GM21381 (cell line): Measurements from ENCODE around the gene CHRDL2.
A peak's percentile ranks its signal among the peaks of the same experiment; 100 is the strongest.

Experiments used
- ATAC-seq: cut with Tn5 transposase; IDR thresholded peaks from one replicate; pipeline ENCODE4 v1.9.1; 2021; ENCODE audit warnings: mild to moderate bottlenecking, moderate library complexity; ENCODE audit not compliant: unreplicated experiment

The CHRDL2 gene

DNA sequence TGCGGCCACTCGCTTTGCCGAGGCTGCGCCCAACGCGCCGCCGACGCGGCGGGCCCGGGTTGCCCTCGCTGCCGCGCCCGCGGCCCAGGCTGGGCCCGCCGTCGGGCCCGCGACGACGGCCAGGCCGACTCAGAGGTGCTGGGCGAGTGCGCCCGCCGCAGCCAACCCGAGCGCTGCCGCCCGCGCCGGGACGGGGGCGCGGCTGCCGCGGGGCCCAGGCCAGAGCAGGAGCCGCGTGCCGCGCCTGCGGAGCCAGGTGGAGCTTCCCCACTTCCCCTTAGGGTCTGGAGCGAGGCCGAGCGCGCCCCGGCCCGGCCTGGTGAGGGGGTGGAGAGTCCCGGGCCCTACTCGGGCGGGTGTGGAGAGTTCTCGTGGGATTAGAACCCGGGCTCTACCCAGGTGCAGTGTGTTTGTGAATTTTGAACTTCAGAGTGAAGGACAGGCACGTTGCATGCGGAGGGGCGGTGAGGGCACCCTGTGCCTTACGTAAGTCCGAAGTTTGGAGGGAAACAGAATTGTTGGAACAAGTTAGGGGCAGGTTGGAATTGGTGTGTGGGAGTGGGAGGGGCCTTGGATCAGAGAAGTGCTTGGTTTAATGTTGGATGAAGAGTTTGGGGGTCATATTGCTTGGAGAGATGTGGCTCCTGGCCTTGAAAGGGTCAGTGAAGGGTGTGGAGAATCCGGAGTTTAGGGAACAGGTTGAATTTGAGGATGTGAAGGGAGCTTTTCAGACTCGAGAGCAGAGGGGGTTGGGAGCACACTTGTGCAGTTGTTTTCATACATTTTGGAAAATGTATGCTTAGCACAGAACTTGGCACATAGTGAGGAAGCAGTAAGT, 18.1 kb upstream of the CHRDL2 start:
- ATAC-seq, result peak; percentile 54

DNA sequence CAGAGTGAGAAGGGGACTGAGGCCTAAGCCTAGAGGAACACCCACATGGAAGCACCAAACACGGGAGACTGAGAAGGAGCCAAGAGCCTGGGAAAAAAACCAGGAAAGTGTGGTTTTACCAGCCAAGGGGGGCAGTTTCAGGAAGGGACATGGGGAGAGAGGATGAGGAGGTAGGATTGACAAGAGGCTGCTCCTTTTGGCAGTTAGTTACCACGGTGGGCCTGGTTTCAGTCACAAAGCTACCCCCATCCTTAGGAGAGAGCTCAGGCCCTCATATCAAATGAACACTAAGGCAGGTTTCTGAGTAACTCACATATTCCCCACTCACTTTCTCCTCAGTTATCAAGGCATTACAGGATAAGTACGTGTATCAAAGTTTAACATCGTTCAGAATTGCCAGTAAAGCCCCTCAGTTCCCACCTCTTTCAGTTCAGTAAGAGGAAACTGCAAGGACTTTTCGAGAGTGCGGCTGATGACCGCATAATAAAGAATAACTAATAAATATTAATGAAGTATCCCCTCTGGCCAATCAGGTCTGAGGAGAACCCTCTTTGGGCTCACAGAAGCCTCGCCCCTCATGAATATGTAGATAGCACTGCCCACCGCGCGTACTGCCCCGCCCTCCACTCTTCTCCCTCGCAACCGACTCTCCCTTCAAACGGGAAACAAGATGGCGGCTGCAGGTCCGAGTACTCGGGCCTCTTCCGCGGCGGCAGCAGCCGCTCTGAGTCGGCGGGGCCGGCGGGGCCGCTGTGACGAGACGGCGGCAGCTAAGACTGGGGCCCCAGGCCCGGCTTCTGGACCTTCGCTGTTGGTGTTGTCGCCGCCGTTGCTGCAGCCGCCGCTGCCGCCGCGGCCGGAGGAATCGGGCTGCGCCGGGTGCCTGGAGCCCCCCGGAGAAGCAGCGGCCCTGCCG, 17.2 kb upstream of the CHRDL2 start, which contains the start of gene RNF169:
Gene RNF169 (plus strand): TSS at position 639 of the 916 bp plus-strand sequence. CDS start 32 bp downstream, at position 671.
- peak; percentile 96 for ATAC-seq

DNA sequence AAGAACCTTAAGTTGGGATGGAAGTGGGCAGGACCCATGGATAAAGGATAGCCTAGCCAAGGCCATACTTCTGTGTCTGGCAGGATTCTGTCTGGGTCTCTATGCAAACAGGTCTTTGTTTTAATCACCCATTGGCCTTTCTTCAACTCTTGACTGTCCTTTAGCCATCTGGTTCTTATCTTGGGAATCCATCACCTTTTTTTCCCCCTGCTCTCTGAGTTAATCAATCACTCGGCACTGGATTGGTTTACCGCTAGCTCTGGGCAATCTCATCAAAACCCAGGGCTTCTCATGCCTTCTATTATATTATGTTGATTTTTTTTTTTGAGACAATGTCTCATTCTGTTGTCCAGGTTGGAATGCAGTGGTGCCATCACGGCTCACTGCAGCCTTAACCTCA, 15.6 kb upstream of the CHRDL2 start:
- no peak for ATAC-seq

DNA sequence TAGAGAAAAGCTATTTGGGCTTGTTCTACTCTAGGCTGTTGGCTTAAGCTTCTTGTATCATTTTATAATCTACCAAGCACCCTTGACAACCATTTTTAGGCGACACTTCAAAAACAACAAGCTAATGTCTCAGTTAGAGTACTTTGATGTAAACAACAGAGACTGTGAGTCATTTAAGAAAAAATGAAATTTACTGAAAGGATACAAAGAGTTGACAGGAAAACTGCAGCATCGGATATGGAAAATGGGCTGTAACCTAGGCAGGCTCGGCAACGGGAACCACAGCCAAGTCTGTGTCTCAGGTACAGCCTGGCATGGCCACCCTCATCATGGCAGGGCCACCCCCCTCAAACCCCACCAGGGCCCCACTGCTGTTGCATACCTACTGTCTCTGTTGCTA, 13.1 kb upstream of the CHRDL2 start:
- ATAC-seq, result no peak

DNA sequence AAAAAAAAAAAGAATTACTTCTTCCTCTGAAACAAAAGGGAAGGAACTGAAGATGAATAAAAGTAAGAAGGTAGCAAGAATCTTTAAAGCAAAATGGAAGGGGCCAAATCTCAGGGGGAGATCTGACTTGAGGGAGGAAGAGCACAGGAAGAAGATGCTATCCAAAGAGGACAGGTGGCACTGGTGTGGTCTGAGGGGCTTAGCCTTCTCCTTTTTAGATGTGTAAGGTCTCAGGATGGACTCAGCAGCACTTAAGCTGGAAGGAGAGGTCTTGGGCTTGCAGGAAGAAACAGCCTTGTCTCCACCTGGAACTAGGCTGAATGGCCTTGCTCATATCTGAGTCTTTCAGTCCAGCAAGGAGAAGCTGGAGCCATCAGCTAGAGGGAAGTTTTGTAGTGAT, 12.4 kb upstream of the CHRDL2 start:
- no peak for ATAC-seq

DNA sequence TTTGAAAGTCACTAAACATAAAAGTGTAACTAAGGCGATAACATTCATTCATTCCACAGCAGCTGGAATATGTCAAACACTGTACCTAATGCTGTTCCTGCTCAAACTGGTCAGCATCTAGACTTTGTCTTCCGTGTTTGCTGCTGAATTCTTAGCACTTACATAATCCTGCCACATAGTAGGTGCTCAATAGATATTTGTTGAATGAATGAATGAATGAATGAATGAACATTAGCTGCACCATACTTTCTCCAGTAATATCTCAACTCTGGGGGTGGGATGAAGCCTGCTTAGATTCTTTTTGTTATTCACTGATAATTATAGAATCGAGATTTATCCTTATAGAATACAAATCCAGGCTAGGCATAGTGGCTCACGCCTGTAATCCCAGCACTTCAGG, 10.8 kb upstream of the CHRDL2 start:
- ATAC-seq, result no peak

DNA sequence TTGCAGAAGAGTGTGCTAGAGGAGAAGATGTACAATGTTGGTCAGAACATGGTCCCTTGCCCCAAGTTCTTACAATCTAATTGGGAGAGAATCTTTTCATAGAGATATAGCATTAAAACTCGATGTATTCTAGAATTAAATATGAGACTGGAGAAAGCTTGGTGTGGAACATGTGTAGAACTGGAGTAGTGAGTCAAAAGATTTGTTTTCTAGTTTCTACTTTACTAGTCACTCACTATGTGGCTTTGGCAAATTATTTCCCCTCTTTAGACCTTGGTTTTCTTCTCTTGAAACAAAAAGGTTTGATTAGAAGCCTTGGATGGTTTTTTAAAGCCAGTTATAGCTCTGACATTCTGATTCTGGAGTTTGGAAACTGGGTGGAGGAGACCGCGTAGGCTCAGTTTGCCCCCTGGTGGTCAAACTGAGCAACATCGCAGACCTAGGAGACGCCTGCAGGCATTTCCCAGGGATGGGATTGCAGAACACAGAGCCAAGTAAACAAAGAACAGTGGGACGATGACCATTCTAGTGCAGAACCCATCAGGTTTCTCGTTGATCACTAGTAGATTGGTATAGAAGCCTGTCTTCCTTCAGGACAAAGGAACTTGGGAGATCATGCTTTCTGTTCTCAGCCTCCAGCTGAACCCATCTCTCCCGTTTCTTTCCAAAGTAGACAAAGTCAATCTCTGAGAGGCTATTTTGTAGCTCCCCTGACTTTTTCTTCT, 8.5 kb upstream of the CHRDL2 start:
- ATAC-seq, result no peak

DNA sequence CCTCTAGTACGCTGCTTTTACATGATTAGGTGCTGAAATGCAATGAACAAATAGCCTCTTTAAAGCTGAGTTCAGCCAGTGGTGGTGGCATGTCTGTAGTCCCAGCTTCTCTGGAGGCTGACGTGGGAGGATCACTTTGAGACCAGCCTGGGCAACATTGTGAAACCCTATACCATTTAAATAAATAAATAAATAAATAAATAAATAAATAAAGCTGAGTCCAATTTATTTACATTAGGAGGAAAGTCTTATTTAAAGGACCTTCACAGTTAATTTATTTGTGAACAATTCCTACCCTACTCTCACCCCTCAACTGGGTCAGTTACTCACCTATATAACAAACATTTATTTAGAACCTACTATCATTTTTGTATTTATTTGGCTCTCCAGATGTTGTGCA, 4.8 kb upstream of the CHRDL2 start:
- no peak for ATAC-seq

DNA sequence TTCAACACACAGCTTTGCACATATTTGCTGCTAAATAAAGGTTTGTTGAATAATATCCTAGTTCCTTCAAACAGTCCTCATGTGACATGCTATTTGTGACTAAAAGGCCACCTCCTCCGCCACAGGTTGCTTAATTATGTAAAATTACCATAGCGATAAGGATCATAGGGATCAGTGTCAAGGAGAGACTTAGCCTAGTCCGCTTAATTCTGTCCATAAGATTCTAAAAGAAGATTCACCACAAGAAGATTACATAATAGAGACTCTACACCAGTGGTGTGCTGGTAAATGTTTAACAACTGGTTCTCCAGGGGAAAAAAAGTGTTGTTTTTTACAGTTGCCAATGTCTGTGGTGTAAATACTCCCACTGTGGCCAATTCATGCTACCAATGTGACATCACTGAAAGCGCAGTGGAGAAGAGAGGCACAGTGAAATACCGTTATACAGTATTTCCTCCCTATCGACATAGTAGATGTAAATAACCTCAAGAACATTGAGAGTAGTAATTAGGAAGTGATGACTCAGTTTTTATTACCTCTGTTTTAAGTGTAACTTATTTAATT, 4.2 kb upstream of the CHRDL2 start:
- no peak for ATAC-seq

DNA sequence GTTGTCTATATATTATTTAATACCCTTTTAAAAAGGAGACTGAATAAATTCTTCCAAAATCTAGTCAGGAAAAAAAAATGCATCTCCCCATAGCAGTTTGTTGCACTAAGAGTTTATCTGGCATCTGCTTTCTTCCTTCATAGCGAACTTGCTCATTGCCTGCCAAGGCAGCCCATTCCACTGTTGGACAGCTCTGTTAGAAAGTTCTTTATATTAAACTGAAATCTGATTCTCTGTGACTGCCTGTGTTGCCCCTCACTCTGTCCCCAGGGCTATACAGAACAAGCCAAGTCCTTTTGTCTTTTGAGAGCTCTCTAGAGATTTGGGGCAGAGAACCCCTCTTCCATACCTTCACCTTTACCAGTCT, 3.3 kb upstream of the CHRDL2 start:
- no peak for ATAC-seq

DNA sequence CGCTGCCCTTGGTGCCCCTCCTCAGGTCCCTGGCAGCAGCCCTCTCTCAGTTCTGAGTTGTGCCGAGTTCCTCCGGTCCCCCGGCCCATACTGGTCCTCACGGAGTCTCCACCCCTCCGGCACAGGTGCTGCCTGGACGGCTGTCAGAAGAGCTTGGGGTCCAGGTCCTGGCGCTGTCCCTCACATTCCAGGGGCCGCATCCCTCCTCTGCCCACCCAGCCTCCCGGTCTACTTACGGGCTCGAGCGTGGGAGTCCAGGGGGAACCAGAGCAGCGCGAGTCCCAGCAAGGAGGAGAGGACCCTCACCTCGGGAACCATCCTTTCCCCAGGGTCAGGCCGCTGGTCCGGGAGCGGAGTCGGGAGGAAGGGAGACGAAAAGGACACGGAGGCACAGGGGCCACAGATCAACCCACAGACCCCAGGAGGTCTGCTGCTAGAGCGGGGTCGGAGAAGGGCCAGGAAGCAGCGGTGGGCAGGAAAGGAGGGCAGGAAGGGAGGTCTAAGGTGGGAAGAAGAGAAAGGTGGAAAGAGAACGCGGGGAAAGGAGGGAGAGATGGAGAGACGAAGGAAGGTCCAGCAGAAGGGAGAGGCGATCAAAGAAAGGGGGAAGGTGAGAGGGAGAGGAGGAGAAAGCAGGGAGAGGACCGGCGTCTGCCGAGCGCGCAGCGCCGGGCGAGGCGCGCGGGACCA, 510 bp downstream of the CHRDL2 start:
- ATAC-seq, result no peak

DNA sequence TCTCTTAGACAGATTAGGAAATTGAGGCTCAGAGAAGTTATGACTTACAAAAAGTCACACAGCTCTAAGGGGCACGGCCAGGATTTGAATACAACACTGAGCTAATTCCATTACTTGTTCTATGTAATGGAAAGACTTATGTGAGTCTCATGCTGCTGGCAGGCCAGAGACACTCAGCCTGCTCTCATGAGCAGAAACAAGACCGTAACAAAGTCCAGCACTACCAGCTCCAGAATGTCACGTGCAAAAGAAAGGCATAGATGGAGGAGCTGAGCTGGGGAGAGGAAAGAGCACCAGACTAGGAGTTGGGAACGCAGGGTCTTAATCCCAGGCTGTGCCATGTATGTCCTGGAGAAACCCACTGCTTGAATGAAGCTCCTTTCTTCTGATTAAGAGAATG, 1.8 kb downstream of the CHRDL2 start:
- ATAC-seq, result no peak

DNA sequence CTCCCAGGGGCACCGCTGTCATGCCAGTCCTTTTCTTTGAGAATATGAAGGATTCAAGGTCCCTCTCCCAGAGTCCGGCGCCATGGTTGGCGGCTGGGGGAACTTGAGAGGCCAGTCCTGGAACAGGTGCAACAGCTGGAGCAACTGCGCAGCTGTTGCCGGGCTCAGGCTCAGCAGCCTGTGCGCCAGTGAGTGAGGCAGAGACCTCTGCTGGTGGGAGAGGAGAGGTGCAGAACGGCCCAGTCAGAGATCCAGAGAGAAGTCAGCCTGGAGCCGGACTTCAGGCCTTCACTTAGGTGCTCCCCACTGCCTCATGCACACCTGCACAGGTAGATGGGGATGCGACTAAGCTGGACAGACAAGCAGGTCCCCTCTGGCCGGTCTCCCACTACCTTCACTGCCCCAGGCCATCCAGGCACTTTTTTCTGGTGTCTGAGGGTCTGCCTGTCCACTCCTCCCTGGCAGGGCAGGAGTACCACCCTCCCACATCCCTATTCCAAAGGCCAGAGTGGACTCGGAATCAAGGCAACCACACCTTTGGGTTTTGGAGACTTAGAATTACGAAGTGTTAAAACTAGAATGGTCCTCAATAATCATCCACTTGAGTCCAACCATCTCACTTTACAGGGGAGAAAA, 4.6 kb downstream of the CHRDL2 start:
- peak; percentile 74 for ATAC-seq

DNA sequence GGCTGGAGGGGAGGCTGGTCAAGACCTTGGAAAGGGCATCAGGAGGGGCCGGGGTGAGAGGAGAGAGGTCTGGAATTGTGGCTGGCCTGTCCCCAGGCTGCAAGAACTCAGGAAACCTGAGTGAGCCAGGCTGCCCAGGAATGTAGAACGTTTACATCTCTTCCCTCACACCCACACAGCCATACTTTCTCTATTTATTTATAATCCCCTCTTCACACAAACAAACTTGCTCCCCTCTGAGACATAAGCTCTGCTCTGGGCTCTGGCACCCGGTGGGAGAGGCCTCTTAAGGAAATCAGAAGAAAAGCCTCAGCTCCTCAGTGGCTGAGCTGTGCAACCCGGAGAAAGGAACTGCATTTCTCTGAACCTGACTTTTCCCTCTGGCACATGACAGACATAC, 5.5 kb downstream of the CHRDL2 start:
- ATAC-seq, result no peak

DNA sequence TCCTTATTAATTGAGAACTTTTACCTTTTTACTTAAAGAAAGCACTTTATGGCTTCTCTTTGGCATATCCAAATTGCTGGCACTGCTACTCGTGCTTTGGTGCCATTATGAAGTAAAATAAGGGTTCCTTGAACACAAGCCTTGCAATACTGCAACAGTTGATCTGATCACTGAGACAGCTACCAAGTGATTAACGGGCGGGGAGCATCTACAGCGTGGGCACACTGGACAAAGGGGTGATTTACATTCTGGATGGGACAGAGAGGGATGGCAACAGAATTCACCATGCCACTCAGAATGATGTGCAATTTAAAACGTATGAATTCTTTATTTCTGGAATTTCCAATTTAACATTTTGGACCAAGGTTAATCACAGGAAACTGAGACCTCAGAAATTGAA, 7.7 kb downstream of the CHRDL2 start:
- ATAC-seq, result no peak

DNA sequence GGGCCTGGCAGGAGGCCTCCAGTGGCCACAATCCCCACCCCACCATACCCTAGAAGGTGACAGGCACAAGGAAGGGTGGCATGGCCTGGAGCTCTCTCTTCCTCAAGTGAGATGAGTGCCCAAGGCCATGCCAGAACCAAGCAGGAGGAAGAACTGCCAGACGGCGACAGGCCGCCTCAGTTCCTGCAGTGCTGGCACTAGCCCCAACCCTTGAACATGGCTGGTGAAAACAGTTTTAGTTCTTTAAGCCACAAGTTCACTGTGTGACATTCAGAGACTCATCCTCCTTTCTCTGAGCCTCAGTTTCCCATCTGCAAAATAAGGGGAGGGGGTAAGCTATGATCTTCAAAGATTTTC, 9.8 kb downstream of the CHRDL2 start:
- ATAC-seq, result no peak

DNA sequence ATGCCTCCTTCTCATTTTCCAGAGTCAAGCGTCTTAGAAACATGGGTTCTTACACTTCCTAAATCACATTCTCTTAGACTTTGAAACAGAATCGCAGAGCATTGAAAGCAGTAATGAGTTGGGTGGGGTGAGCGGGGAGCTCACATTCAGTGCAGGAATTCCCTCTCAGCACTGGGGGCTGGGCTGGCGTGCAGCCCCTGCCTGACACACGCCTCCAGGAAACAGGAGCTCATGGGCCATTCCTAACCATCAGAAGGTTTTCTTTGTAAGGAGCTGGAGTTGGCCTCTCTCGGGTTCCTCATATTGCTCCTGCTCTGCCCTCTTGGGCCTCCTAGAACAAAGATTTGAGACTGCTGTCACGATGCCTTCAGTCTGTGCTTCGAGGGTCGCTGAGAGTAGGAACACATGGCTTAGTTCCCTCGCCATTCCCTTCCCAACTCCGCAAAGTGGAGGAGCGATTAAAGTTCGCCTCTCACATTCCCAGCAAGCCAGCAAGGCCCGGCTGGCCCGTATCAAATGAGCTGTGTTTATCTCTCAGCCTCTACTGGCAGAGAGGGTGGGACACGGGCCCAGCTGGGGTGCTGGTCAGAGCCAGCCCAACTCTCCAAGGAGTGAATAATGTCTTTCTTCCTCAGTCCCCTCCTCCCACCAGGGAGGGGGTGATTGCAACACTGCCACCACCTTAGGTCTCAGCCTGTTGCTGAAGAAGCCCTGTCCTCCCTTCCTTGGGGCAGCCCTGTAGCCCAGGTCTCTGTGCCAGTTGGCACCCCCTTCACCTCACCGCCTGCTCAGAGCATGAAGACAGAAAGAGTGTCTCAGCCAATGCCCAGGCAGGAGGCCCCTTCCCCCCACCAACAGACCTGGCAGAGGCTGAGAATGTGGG, 10.4 kb downstream of the CHRDL2 start:
- ATAC-seq, result no peak

DNA sequence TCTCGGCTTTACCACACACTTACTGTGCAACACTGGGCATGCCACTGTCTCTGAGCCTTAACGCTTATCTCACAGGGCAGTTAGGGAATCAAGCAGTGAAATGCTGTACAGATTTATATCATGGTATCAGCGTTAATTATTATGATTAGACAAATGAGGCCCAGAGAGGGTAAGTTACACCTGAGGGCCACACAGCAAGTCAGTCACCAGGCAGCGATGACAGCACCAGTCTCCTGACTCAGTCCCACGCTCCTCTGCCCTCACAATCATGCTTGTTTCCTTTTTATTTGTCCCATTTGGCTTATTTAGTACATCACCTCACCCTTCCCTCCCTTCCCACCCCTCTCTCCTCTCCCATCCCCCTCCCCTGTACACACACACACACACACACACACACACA, 12.2 kb downstream of the CHRDL2 start:
- no peak for ATAC-seq
